Measurements from ENCODE around the gene CNTD1.
"Not testable (repeated sequence)": the region's sequence is repeated elsewhere in the genome, so short reads cannot be mapped to it uniquely, and the experiment has no call there.

Gene CNTD1

GRCh38 chr17:42846594-42847280, 48.1 kb downstream of the CNTD1 start:
- DNase-seq (ENCODE audit: low spot score) = no peak

- DNase-seq (ENCODE audit: low spot score) = no peak
Observed at GRCh38 chr17:42848093-42848492, 49.4 kb downstream of the CNTD1 start.

DNA sequence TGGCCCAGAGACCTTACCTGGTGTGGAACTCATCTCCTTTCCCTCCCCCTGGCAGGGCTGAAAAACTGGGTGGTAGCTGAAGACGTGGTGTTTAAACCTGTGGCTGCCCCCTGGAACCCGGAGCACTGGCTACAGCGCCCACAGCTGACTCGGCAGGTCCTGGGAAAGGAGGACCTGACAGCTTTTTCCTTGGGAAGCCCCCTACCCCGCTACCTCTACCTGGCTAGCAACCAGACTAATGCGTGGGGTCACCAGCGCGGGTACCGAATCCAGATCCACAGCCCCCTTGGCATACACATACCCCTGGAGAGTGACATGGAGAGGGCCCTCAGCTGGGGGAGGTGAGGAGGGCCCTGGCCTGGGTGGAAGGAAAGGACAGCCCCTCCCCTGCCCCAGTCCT, 50.4 kb downstream of the CNTD1 start:
- DNase-seq (ENCODE audit: low spot score) = no peak

- no peak for DNase-seq (ENCODE audit: low spot score)
Observed at GRCh38 chr17:42849451-42850181, 51.0 kb downstream of the CNTD1 start.

- no peak for DNase-seq (ENCODE audit: low spot score)
Observed at GRCh38 chr17:42850954-42851353, 52.3 kb downstream of the CNTD1 start, which contains the start of gene AOC3. TSS of gene AOC3 (plus strand) at chr17:42851199. CDS start at chr17:42851344, 145 bp downstream.

DNA sequence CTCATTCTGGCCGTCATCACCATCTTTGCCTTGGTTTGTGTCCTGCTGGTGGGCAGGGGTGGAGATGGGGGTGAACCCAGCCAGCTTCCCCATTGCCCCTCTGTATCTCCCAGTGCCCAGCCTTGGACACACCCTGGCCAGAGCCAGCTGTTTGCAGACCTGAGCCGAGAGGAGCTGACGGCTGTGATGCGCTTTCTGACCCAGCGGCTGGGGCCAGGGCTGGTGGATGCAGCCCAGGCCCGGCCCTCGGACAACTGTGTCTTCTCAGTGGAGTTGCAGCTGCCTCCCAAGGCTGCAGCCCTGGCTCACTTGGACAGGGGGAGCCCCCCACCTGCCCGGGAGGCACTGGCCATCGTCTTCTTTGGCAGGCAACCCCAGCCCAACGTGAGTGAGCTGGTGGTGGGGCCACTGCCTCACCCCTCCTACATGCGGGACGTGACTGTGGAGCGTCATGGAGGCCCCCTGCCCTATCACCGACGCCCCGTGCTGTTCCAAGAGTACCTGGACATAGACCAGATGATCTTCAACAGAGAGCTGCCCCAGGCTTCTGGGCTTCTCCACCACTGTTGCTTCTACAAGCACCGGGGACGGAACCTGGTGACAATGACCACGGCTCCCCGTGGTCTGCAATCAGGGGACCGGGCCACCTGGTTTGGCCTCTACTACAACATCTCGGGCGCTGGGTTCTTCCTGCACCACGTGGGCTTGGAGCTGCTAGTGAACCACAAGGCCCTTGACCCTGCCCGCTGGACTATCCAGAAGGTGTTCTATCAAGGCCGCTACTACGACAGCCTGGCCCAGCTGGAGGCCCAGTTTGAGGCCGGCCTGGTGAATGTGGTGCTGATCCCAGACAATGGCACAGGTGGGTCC, 52.9 kb downstream of the CNTD1 start:
- DNase-seq (ENCODE audit: low spot score) = not testable (repeated sequence)

- no peak for DNase-seq (ENCODE audit: low spot score)
Observed at GRCh38 chr17:42852351-42852750, 53.7 kb downstream of the CNTD1 start.

- DNase-seq (ENCODE audit: low spot score) = no peak
Observed at GRCh38 chr17:42853004-42853403, 54.3 kb downstream of the CNTD1 start.

GRCh38 chr17:42853597-42853967, 54.9 kb downstream of the CNTD1 start:
- DNase-seq (ENCODE audit: low spot score) = no peak

- no peak for DNase-seq (ENCODE audit: low spot score)
Observed at GRCh38 chr17:42853968-42854790, 55.5 kb downstream of the CNTD1 start.

GRCh38 chr17:42855048-42855596, 56.5 kb downstream of the CNTD1 start:
- no peak for DNase-seq (ENCODE audit: low spot score)

DNA sequence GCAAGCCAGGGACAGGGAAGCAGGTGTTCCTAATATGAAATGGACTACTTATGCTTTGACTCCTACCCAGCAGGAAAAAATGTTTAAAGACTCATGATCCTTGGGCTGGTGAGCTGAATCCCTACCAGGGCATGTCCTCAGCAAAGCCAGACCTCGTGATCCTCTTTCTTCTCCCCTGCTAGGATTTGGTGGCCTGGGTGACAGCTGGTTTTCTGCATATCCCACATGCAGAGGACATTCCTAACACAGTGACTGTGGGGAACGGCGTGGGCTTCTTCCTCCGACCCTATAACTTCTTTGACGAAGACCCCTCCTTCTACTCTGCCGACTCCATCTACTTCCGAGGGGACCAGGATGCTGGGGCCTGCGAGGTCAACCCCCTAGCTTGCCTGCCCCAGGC, 57.4 kb downstream of the CNTD1 start:
- not testable (repeated sequence) for DNase-seq (ENCODE audit: low spot score)

DNA sequence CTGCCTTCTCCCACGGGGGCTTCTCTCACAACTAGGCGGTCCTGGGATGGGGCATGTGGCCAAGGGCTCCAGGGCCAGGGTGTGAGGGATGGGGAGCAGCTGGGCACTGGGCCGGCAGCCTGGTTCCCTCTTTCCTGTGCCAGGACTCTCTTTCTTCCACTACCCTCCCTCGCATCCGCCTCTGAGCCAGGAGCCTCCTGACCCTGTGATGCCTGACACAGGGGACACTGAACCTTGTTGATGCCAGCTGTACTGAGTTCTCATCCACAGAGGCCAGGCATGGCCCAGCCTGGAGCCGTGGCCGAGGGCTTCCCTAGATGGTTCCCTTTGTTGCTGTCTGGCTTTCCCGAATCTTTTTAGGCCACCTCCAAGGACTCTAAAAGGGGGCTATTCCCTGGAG, 57.9 kb downstream of the CNTD1 start:
- DNase-seq (ENCODE audit: low spot score) = not testable (repeated sequence)

GRCh38 chr17:42857389-42857788, 58.7 kb downstream of the CNTD1 start:
- DNase-seq (ENCODE audit: low spot score) = no peak

Measured in kidney capillary endothelial cell (primary cell).